Activated naive CD8-positive, alpha-beta T cell treated with anti-CD3 and anti-CD28 coated beads, Interleukin-2, amount 10 ng/mL, durations not matched to agents 7 days and 5 days (primary cell): ENCODE results near the gene CRHR1. TPM values are rescaled to one million over a fixed set of nuclear protein-coding genes. Genes with fewer than 3 reads are reported as not detected.

Source experiments
- ATAC-seq: fragments of 150-1000 bp; cut with Tn5 transposase; one replicate; pipeline ENCODE4 v1.10.0; 2021; ENCODE audit warnings: low read depth, moderate library complexity
- POLR2A ChIA-PET: fragments of 350-600 bp; sonication (Branson Sonifier 250); formaldehyde crosslinking; loops from one replicate; lab custom pipeline; 2021; ENCODE audit warnings: antibody characterized with exemption; lab: Charles Lee
- DNase-seq: peaks from one replicate; pipeline ENCODE4 v3.0.0; 2021
- H3K27ac Mint-ChIP-seq: one replicate; pipeline ENCODE4 v1.8.0; 2022; ENCODE audit warnings: mild to moderate bottlenecking, mixed read lengths
- H3K27me3 Mint-ChIP-seq: one replicate; pipeline ENCODE4 v1.8.0; 2022; ENCODE audit warnings: mild to moderate bottlenecking, moderate library complexity, mixed read lengths
- H3K36me3 Mint-ChIP-seq: one replicate; pipeline ENCODE4 v1.8.0; 2021; ENCODE audit warnings: mild to moderate bottlenecking, mixed read lengths
- H3K4me1 Mint-ChIP-seq: one replicate; pipeline ENCODE4 v1.8.0; 2021; ENCODE audit warnings: mixed read lengths
- H3K4me3 Mint-ChIP-seq: one replicate; pipeline ENCODE4 v1.8.0; 2022; ENCODE audit warnings: mild to moderate bottlenecking, moderate library complexity, mixed read lengths
- H3K9me3 Mint-ChIP-seq: one replicate; pipeline ENCODE4 v1.8.0; 2021; ENCODE audit warnings: mixed read lengths
- total RNA-seq, 2 experiments: library from RNA; stranded (reverse); gene quantifications; one replicate each; pipeline ENCODE4 v1.2.3, GENCODE V29; 2021

CRHR1 gene
- total RNA-seq, 2 experiments from 2014 or later, result not detected

GRCh38 chr17:45841186-45841585, 57.1 kb downstream of the CRHR1 start:
- H3K27me3 Mint-ChIP-seq, result peaks cover 6% of the 10 kb centered on the region
- no peak overlapping the region for H3K4me3 Mint-ChIP-seq
- H3K36me3 Mint-ChIP-seq, result no peaks in the 10 kb centered on the region
- H3K4me1 Mint-ChIP-seq, result no peaks in the 10 kb centered on the region
- H3K9me3 Mint-ChIP-seq, result no peaks in the 10 kb centered on the region
- peak overlapping the region; percentile 34 for H3K27ac Mint-ChIP-seq
- DNase-seq, result no peak
- POLR2A ChIA-PET, result no interaction called here
- no peak for ATAC-seq

GRCh38 chr17:45841883-45842525, 57.9 kb downstream of the CRHR1 start:
- no peaks in the 10 kb centered on the region for H3K36me3 Mint-ChIP-seq
- H3K4me1 Mint-ChIP-seq, result no peaks in the 10 kb centered on the region
- no peak overlapping the region for H3K4me3 Mint-ChIP-seq
- peaks cover 6% of the 10 kb centered on the region for H3K27me3 Mint-ChIP-seq
- POLR2A ChIA-PET, result no interaction called here
- no peaks in the 10 kb centered on the region for H3K9me3 Mint-ChIP-seq
- H3K27ac Mint-ChIP-seq, result no peak overlapping the region
- ATAC-seq (no peak), DNase-seq (no peak)

GRCh38 chr17:45843722-45844121, 59.6 kb downstream of the CRHR1 start:
- no peak overlapping the region for H3K4me3 Mint-ChIP-seq

GRCh38 chr17:45844695-45845375, 60.7 kb downstream of the CRHR1 start, which contains the start of gene SPPL2C:
TSS of gene SPPL2C (plus strand) at chr17:45844881. CDS start at chr17:45844907, 26 bp downstream.
- DNase-seq (no peak), ATAC-seq (no peak)
- Mint-ChIP-seq H3K9me3 (no peaks in the 10 kb centered on the region), H3K36me3 (no peaks in the 10 kb centered on the region), H3K27ac (no peak within 1 kb of the TSS), H3K4me3 (no peak within 1 kb of the TSS), H3K4me1 (no peaks in the 10 kb centered on the region), H3K27me3 (peaks cover 6% of the 10 kb centered on the region)
- POLR2A ChIA-PET, result no interaction called here

More at GRCh38 chr17:45843722-45844121, 59.6 kb downstream of the CRHR1 start:
- Mint-ChIP-seq H3K27ac (no peak overlapping the region), H3K36me3 (no peaks in the 10 kb centered on the region), H3K27me3 (peaks cover 6% of the 10 kb centered on the region), H3K9me3 (no peaks in the 10 kb centered on the region), H3K4me1 (no peaks in the 10 kb centered on the region)
- POLR2A ChIA-PET, result no interaction called here
- ATAC-seq, result no peak
- no peak for DNase-seq

- H3K9me3 Mint-ChIP-seq, result no peaks in the 10 kb centered on the region
- no peak overlapping the region for H3K4me3 Mint-ChIP-seq
- peaks cover 6% of the 10 kb centered on the region for H3K27me3 Mint-ChIP-seq
- no peak for DNase-seq
- H3K36me3 Mint-ChIP-seq, result no peaks in the 10 kb centered on the region
- POLR2A ChIA-PET, result no interaction called here
- H3K4me1 Mint-ChIP-seq, result no peaks in the 10 kb centered on the region
- ATAC-seq, result no peak
- no peak overlapping the region for H3K27ac Mint-ChIP-seq
Measured at GRCh38 chr17:45845376-45846185, 61.5 kb downstream of the CRHR1 start.

- DNase-seq (no peak), ATAC-seq (no peak)
- H3K27ac Mint-ChIP-seq, result no peak overlapping the region
- H3K9me3 Mint-ChIP-seq, result no peaks in the 10 kb centered on the region
- H3K4me1 Mint-ChIP-seq, result no peaks in the 10 kb centered on the region
- no peak overlapping the region for H3K4me3 Mint-ChIP-seq
- peaks cover 3% of the 10 kb centered on the region for H3K27me3 Mint-ChIP-seq
- POLR2A ChIA-PET, result no interaction called here
- H3K36me3 Mint-ChIP-seq, result no peaks in the 10 kb centered on the region
Measured at GRCh38 chr17:45846223-45846622, 62.1 kb downstream of the CRHR1 start.

GRCh38 chr17:45846646-45847045, 62.5 kb downstream of the CRHR1 start:
- H3K9me3 Mint-ChIP-seq, result no peaks in the 10 kb centered on the region
- no peak for ATAC-seq
- no peaks in the 10 kb centered on the region for H3K27me3 Mint-ChIP-seq
- H3K4me3 Mint-ChIP-seq, result no peak overlapping the region
- H3K36me3 Mint-ChIP-seq, result no peaks in the 10 kb centered on the region
- POLR2A ChIA-PET, result no interaction called here
- no peaks in the 10 kb centered on the region for H3K4me1 Mint-ChIP-seq
- no peak for DNase-seq
- no peak overlapping the region for H3K27ac Mint-ChIP-seq

- Mint-ChIP-seq H3K27me3 (peaks cover 3% of the 10 kb centered on the region), H3K4me1 (no peaks in the 10 kb centered on the region), H3K36me3 (no peaks in the 10 kb centered on the region), H3K27ac (no peak overlapping the region), H3K4me3 (no peak overlapping the region), H3K9me3 (no peaks in the 10 kb centered on the region)
- POLR2A ChIA-PET, result no interaction called here
- DNase-seq, result no peak
- ATAC-seq, result no peak
Measured at GRCh38 chr17:45847101-45847500, 63.0 kb downstream of the CRHR1 start.

- no peak overlapping the region for H3K4me3 Mint-ChIP-seq
- DNase-seq (no peak), ATAC-seq (no peak)
- no peak overlapping the region for H3K27ac Mint-ChIP-seq
- H3K27me3 Mint-ChIP-seq, result peaks cover 9% of the 10 kb centered on the region
- peaks cover 2% of the 10 kb centered on the region for H3K4me1 Mint-ChIP-seq
- POLR2A ChIA-PET, result no interaction called here
- no peaks in the 10 kb centered on the region for H3K9me3 Mint-ChIP-seq
- H3K36me3 Mint-ChIP-seq, result no peaks in the 10 kb centered on the region
Measured at GRCh38 chr17:45847747-45848146, 63.6 kb downstream of the CRHR1 start.

- POLR2A ChIA-PET, result no interaction called here
- ATAC-seq (no peak), DNase-seq (no peak)
- no peak overlapping the region for H3K4me3 Mint-ChIP-seq
- H3K4me1 Mint-ChIP-seq, result peaks cover 4% of the 10 kb centered on the region
- H3K9me3 Mint-ChIP-seq, result no peaks in the 10 kb centered on the region
- H3K36me3 Mint-ChIP-seq, result no peaks in the 10 kb centered on the region
- H3K27ac Mint-ChIP-seq, result no peak overlapping the region
- H3K27me3 Mint-ChIP-seq, result peaks cover 9% of the 10 kb centered on the region
Measured at GRCh38 chr17:45848405-45848804, 64.3 kb downstream of the CRHR1 start.

- Mint-ChIP-seq H3K4me3 (no peak overlapping the region), H3K4me1 (peaks cover 4% of the 10 kb centered on the region), H3K27ac (no peak overlapping the region), H3K27me3 (peaks cover 9% of the 10 kb centered on the region), H3K36me3 (no peaks in the 10 kb centered on the region), H3K9me3 (no peaks in the 10 kb centered on the region)
- POLR2A ChIA-PET, result no interaction called here
- DNase-seq (no peak), ATAC-seq (no peak)
Measured at GRCh38 chr17:45848868-45849535, 64.9 kb downstream of the CRHR1 start.

GRCh38 chr17:45849536-45849990, 65.4 kb downstream of the CRHR1 start:
- Mint-ChIP-seq H3K27ac (no peak overlapping the region), H3K4me1 (peaks cover 4% of the 10 kb centered on the region), H3K9me3 (no peaks in the 10 kb centered on the region), H3K4me3 (no peak overlapping the region), H3K36me3 (no peaks in the 10 kb centered on the region), H3K27me3 (peaks cover 13% of the 10 kb centered on the region)
- DNase-seq (no peak), ATAC-seq (no peak)
- POLR2A ChIA-PET, result no interaction called here

- peaks cover 4% of the 10 kb centered on the region for H3K4me1 Mint-ChIP-seq
- no peaks in the 10 kb centered on the region for H3K9me3 Mint-ChIP-seq
- ATAC-seq (no peak), DNase-seq (no peak)
- no peak overlapping the region for H3K4me3 Mint-ChIP-seq
- H3K27ac Mint-ChIP-seq, result no peak overlapping the region
- peaks cover 18% of the 10 kb centered on the region for H3K27me3 Mint-ChIP-seq
- H3K36me3 Mint-ChIP-seq, result no peaks in the 10 kb centered on the region
- POLR2A ChIA-PET, result no interaction called here
Measured at GRCh38 chr17:45850011-45850410, 65.9 kb downstream of the CRHR1 start.
